ENCODE measurements around the gene BBS4.

The BBS4 gene

GRCh38 chr15:72766780-72767179, 80.8 kb downstream of the BBS4 start:
- DNase-seq = no peak

- DNase-seq = no peak
Observed at GRCh38 chr15:72770673-72771328, 84.8 kb downstream of the BBS4 start.

DNA sequence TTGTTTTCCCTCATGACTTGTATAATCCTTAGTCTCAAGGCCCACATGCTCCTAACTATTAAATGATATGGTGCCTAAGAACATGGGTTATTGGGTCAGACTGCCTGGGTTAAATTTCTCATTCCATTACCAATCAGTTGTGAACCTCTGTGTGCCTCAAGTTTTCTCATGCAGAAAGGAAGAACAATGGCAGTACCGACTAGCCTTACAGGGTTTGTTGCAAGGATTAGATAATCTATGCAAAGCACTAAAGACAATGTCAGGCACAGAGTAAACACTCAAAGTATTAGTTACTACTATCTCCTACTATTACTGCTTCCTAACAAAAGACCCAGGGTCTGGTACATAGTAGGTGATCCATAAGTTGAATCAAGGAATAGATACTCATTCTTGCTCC, 85.3 kb downstream of the BBS4 start:
- no peak for DNase-seq

DNA sequence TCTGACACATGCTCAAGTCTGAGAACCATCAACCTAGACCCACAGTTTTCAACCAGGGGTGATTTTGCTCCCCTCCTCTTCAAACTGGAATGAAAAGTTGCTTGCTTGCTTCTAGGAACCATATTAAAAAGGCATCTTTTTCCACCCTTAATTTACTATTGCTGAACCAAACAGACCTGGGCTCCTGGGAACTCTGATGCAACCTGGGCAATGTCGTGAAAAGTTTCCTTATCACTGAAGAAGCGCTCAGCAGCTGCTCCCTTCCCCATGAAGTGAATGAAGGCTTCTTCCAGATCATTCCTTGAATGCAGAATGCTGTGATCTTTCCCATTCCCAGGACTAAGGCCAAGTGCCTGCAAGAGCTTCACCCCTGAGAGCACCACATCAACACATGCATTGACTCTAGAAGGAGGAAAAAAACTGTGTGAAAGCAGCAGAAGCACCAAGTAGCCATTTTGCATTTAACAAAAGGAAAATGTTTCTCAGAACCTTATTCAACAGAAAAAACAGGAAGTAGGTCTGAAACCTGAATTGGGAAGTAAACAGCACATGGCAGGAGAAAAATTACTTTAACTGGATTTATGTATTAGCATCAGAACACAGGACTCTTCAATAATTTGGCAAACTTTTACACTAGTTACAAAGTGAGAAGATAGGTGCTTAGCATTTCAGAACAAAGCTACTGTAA, 88.8 kb downstream of the BBS4 start:
- DNase-seq = no peak

DNA sequence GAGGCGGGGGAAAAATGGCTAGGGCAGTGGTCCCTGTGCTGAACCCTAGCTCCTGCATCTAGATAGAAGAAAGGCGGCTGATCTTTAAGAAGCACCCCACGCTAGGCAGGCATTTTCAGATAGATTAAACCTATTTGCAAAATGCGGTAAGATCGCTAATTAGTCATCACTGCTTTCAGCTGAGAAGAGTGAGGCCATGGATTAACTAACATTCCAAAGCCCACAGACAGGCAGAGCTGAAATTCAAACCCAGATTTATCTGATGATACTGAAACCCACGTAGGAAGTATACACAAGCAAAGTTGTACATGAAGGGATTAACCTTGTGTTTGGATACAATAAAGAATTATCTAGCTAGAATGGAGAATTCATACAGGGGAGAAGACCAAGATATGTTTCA, 92.8 kb downstream of the BBS4 start:
- no peak for DNase-seq

- DNase-seq = no peak
Observed at GRCh38 chr15:72781631-72782030, 95.6 kb downstream of the BBS4 start.

DNA sequence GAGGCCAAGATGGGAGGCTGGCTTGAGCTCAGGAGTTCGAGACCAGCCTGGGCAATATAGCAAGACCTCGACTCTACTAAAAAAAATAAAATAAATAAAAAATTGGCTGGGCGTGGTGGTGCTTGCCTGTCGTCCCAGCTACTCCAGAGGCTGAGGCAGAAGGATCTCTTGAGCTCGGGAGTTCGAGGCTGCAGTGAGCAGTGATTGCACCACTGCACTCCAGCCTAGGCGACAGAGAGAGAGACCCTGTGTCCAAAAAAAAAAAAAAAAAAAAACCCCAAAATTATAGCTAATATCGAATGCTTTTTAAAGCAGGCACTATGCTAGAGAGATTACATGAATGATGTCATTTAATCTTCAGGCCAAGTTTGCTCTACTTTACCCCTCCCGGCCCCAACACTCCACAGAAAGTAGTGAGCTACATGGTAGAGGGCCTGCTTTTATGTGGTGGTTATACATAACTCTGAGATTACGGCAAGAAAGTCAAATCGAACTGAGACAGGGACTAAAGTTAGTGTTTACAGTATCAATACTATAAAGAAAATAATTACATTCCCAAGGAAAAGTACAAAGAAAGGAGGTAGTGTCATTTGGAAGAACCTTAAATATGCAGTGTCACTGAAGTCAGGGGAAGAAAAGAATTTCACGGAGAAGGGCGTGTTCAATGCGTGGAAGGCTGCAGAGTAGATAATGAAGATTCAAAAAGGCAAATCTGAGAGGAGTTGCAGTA, 96.4 kb downstream of the BBS4 start:
- DNase-seq = no peak

- no peak for DNase-seq
Observed at GRCh38 chr15:72783004-72783639, 97.1 kb downstream of the BBS4 start.

DNA sequence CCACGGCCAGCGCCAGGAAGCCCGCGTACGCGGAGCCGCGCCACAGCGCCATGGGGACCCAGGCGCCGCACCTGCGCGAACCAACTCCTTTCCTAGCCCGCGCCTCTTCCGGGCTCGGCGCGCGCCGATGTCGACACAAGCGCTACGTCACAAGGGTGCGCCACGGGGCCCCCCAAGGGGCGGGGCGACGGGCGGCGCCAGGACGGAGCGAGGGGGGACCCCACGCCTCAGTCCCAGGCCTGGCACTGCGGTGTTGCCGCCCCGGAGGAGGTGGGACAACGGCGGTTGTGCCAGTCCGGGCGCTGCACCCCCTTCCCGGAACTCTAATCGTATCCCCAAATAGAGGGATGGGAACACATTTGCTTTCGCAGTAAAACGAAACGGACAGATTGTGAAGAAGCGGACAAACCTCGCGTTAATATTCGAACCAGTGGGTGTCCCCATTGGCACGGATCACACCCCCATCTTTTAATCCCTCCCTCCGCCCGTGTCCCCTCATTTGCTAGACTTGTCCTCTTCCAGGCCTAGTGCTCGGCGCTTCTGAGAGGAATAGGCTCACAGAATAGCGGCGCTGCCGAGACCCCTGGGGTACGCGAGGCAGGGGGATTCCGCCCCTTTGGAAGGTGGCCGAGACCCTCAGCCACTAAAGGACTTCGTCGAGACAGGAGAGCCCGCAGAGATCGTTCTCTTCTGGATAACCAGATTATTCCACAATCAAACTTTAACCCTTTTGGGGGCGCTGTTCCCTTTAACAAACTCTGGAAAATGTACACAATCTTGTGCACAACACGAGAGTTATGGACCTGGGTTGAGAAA, 97.8 kb downstream of the BBS4 start, which contains the start of gene ADPGK:
Gene ADPGK (minus strand): TSS at position 119 of the 816 bp plus-strand sequence. CDS start 67 bp downstream, at position 52.
- DNase-seq = peak; percentile 93

DNA sequence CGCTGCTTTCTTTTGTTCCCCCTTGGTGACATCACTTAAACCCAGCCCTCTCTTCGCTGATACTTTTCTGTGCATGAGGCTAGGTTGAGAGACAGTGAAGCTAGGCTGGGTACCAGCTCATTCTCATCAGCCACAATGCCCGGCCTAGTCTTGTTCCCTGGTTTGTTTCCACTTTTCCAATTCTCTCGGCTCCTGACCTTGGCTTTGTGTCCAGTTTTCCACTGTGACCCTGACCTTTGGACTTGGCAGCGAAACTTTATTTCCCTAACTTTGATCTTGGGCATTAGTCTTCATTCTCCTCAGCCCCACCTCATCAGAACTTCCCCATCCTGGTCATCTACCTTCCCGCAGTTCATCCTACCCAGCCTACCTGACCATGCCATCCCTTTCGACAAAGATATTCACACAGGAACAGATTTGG, 98.5 kb downstream of the BBS4 start:
- no peak for DNase-seq

DNA sequence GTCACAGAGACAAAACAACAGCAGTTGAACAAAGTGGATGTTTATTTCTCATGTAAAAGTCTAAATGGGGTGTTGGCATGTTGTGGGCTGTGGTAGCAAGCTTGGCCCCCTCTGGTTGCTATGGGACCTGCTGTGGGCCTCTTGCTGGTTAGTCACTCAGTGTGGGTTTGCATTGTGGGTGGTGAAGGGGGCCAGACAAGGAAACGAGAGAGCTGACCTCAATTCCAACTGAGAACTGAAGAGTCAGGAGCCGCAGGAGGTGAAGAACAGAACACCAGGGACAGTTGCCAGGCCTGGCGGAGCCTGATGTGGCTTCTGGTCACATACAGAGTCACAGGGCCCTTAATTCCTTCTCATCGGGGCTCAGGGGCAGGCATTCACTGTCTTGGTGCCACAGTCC, 99.4 kb downstream of the BBS4 start:
- DNase-seq = no peak

GRCh38 chr15:72785841-72786240, 99.8 kb downstream of the BBS4 start:
- no peak for DNase-seq

- DNase-seq = no peak
Observed at GRCh38 chr15:72786242-72786641, 100.2 kb downstream of the BBS4 start.

- DNase-seq = no peak
Observed at GRCh38 chr15:72786676-72787345, 100.8 kb downstream of the BBS4 start.

DNA sequence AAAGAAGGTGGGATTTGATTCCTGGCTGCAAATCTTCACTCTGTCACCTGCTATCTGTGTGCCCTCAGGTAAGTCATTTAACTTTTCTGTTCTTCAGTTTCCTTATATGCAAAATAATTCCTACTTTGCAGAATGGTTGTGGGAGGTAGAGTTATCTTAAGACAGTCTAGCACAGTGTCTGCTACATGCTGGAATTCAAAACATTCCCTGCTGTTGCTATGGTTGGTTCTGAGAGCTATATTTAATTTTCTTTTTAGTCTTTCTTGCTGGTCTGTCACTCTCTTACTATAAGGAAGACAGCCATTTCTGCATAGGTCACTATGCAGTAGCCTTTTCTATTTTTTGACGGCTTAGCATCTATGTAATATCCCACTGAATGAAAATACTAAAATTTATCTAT, 101.5 kb downstream of the BBS4 start:
- DNase-seq = no peak

Data from effector CD4-positive, alpha-beta T cell (primary cell).